ENCODE results near the gene LRRC45. TPM values are rescaled to one million over a fixed set of nuclear protein-coding genes. Genes with fewer than 3 reads are reported as not detected.
A peak's percentile ranks its signal among the peaks of the same experiment; 100 is the strongest.

The LRRC45 gene
- polyA plus RNA-seq, 1 donor (not counting 4 experiments of a cell fraction or from before 2014, with no cell fraction given): 2.5 TPM

- peaks cover 20% of the 10 kb centered on the region for H3K79me2 ChIP-seq (ENCODE audit: control insufficient read depth, insufficient read depth, low read length)
- dilution Hi-C loops (cut with MboI; ENCODE audit: extremely low pct_ligation_motif_present, low sequenced_read_pairs): no loop called here
- H3K9ac ChIP-seq (ENCODE audit: control insufficient read depth, extremely low read depth, insufficient read depth, low read length): peak within 1 kb of the TSS; percentile 83
- no peak for FAIRE-seq
- TF ChIP-seq EZH2 (IDR thresholded peaks at IDR 0.05; ENCODE audit: low read length): no peak
- TF ChIP-seq, protein P1, sequence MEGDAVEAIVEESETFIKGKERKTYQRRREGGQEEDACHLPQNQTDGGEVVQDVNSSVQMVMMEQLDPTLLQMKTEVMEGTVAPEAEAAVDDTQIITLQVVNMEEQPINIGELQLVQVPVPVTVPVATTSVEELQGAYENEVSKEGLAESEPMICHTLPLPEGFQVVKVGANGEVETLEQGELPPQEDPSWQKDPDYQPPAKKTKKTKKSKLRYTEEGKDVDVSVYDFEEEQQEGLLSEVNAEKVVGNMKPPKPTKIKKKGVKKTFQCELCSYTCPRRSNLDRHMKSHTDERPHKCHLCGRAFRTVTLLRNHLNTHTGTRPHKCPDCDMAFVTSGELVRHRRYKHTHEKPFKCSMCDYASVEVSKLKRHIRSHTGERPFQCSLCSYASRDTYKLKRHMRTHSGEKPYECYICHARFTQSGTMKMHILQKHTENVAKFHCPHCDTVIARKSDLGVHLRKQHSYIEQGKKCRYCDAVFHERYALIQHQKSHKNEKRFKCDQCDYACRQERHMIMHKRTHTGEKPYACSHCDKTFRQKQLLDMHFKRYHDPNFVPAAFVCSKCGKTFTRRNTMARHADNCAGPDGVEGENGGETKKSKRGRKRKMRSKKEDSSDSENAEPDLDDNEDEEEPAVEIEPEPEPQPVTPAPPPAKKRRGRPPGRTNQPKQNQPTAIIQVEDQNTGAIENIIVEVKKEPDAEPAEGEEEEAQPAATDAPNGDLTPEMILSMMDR (optimal IDR thresholded peaks at IDR 0.05 in 1 of 3, IDR thresholded peaks at IDR 0.05 in 1 of 3, conservative IDR thresholded peaks at IDR 0.05 in 1 of 3; ENCODE audit: extremely low read depth in 1 of 3, insufficient read depth in 2 of 3, low read length in 3 of 3): no peak
- DNase-seq (ENCODE audit: low read depth, low spot score): no peak
- peak within 1 kb of the TSS; percentile 93 for H3K4me2 ChIP-seq (ENCODE audit: control insufficient read depth, extremely low read depth, insufficient read depth, low read depth, low read length)
- H3K36me3 ChIP-seq (ENCODE audit: control insufficient read depth in 2 of 2, extremely low read depth in 1 of 2, insufficient read depth in 2 of 2, low read length in 2 of 2): peaks cover 12 to 16% of the 10 kb centered on the region in 2 experiments
- no peaks in the 10 kb centered on the region for H3K9me1 ChIP-seq (ENCODE audit: control insufficient read depth, extremely low read depth, insufficient read depth, low read length)
- H3K27me3 ChIP-seq (ENCODE audit: control insufficient read depth, extremely low read depth, insufficient read depth, low read length): no peaks in the 10 kb centered on the region
- H3K9me3 ChIP-seq (ENCODE audit: control insufficient read depth, low read depth, low read length): no peaks in the 10 kb centered on the region
- peaks cover 13% of the 10 kb centered on the region for H3K4me1 ChIP-seq (ENCODE audit: control insufficient read depth, extremely low read depth, insufficient read depth, low read length)
- H4K20me1 ChIP-seq (ENCODE audit: control insufficient read depth, extremely low read depth, insufficient read depth, low read length): peaks cover 9% of the 10 kb centered on the region
- peak within 1 kb of the TSS; percentile 78 to 84 (median 84) for H3K4me3 ChIP-seq (ENCODE audit: control insufficient read depth in 2 of 3, extremely low read depth in 1 of 3, insufficient read depth in 2 of 3, low read depth in 1 of 3, low read length in 3 of 3)
- H2AFZ ChIP-seq (ENCODE audit: control insufficient read depth, low read length): peak within 1 kb of the TSS; percentile 97
- H3K27ac ChIP-seq (ENCODE audit: control insufficient read depth, insufficient read depth, low read length): peak within 1 kb of the TSS; percentile 52
These were observed 42.7 kb downstream of the LRRC45 start, which contains the start of gene DUS1L for GRCh38 chr17:82065638-82066303. Gene DUS1L (minus strand): TSS chr17:82065804. CDS start chr17:82065059, 745 bp downstream.

DNA sequence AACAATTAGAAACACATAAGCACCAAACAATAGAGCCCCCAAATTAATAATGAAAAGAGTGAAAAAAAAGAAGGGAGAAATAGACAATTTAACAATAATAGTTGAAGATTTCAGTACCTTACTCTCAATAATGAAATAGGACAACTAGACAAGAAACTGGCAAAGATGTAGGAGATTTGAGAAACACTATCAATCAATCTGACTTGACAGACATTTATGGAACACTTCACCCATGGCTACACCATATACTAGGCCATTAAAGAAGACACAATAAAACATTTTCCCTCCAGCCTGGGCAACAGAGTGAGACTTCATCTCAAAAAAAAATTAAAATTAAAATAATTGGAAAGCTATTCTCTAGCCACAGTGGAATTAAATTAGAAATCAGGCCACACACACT lies 47.5 kb downstream of the LRRC45 start:
- dilution Hi-C loops (cut with MboI; ENCODE audit: extremely low pct_ligation_motif_present, low sequenced_read_pairs): no loop called here
- Histone ChIP-seq H3K27me3 (ENCODE audit: control insufficient read depth, extremely low read depth, insufficient read depth, low read length) (no peaks in the 10 kb centered on the region), H4K20me1 (ENCODE audit: control insufficient read depth, extremely low read depth, insufficient read depth, low read length) (no peaks in the 10 kb centered on the region), H3K9me3 (ENCODE audit: control insufficient read depth, low read depth, low read length) (no peaks in the 10 kb centered on the region), H3K79me2 (ENCODE audit: control insufficient read depth, insufficient read depth, low read length) (no peaks in the 10 kb centered on the region), H3K27ac (ENCODE audit: control insufficient read depth, insufficient read depth, low read length) (no peak overlapping the region), H3K9ac (ENCODE audit: control insufficient read depth, extremely low read depth, insufficient read depth, low read length) (no peak overlapping the region), H3K4me2 (ENCODE audit: control insufficient read depth, extremely low read depth, insufficient read depth, low read depth, low read length) (no peak overlapping the region), H3K4me3 (ENCODE audit: control insufficient read depth in 2 of 3, extremely low read depth in 1 of 3, insufficient read depth in 2 of 3, low read depth in 1 of 3, low read length in 3 of 3) (no peak overlapping the region), H3K36me3 (ENCODE audit: control insufficient read depth in 2 of 2, extremely low read depth in 1 of 2, insufficient read depth in 2 of 2, low read length in 2 of 2) (no peaks in the 10 kb centered on the region), H3K9me1 (ENCODE audit: control insufficient read depth, extremely low read depth, insufficient read depth, low read length) (no peaks in the 10 kb centered on the region), H2AFZ (ENCODE audit: control insufficient read depth, low read length) (no peak overlapping the region), H3K4me1 (ENCODE audit: control insufficient read depth, extremely low read depth, insufficient read depth, low read length) (peaks cover 6% of the 10 kb centered on the region)
- FAIRE-seq: no peak
- no peak for TF ChIP-seq EZH2 (IDR thresholded peaks at IDR 0.05; ENCODE audit: low read length)
- DNase-seq (ENCODE audit: low read depth, low spot score): no peak
